Stomach (tissue), 4 donors: ENCODE results near the gene CLCN3.

ENCODE experiments used
- EP300 ChIP-seq: sonication (generic); formaldehyde crosslinking; IDR thresholded peaks from one replicate; pipeline ENCODE4 v1.6.1; 2017; ENCODE audit warnings: antibody characterized with exemption
- POLR2A ChIP-seq, 4 donors: fragments of 450-650 bp; IDR thresholded peaks; one replicate each; pipeline ENCODE4 v1.6.1; 2016; ENCODE audit warnings: antibody characterized with exemption in 4 of 4, control low read depth in 2 of 4, mild to moderate bottlenecking in 1 of 4, moderate library complexity in 1 of 4
- POLR2AphosphoS5 ChIP-seq, 3 donors: sonication (generic); formaldehyde crosslinking; IDR thresholded peaks; one replicate each; pipeline ENCODE4 v1.6.1; 2016; ENCODE audit warnings: antibody characterized with exemption in 3 of 3
- TF ChIP-seq, protein P1 (sequence below), 7 experiments: fragments of 450-650 bp in 4 of 7; fragments of 200-600 bp in 3 of 7; sonication (generic) in 3 of 7; IDR thresholded peaks; one replicate each; pipeline ENCODE4 v1.5.1; 2016 to 2019; ENCODE audit warnings: antibody characterized with exemption in 7 of 7, control low read depth in 2 of 7, mild to moderate bottlenecking in 1 of 7

DNA sequence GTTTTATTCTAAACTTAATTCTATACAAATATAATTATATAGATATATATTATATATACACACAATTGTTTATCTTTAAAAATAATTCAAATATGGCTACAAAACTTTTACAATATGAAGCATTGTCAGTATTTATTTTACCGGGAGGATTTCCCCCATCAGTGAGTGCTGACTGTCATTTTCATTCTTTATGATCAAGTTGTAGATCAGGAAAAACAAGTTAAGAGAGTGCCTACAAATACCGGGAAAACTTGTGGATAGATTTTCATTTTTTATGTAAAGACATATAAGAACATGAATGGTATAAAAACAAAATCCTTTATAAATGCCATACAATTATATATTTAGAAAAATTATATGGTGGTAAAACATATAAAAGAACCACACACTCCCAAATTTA lies 37.8 kb downstream of the CLCN3 start:
- TF ChIP-seq POLR2A (IDR thresholded peaks at IDR 0.05) = no peak
- no peak for TF ChIP-seq EP300
- TF ChIP-seq, protein P1, sequence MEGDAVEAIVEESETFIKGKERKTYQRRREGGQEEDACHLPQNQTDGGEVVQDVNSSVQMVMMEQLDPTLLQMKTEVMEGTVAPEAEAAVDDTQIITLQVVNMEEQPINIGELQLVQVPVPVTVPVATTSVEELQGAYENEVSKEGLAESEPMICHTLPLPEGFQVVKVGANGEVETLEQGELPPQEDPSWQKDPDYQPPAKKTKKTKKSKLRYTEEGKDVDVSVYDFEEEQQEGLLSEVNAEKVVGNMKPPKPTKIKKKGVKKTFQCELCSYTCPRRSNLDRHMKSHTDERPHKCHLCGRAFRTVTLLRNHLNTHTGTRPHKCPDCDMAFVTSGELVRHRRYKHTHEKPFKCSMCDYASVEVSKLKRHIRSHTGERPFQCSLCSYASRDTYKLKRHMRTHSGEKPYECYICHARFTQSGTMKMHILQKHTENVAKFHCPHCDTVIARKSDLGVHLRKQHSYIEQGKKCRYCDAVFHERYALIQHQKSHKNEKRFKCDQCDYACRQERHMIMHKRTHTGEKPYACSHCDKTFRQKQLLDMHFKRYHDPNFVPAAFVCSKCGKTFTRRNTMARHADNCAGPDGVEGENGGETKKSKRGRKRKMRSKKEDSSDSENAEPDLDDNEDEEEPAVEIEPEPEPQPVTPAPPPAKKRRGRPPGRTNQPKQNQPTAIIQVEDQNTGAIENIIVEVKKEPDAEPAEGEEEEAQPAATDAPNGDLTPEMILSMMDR (IDR thresholded peaks at IDR 0.05) = no peak
- TF ChIP-seq POLR2AphosphoS5 (IDR thresholded peaks at IDR 0.05) = no peak
